Measurements from ENCODE around the gene JAZF1.

GRCh38 chr7:28173531-28173930 lies 7.1 kb downstream of the JAZF1 start:
- no peak for TF ChIP-seq CSDC2 (CRISPR knock-in tag; IDR thresholded peaks at IDR 0.05)
- no peak for TF ChIP-seq RARB (CRISPR knock-in tag; IDR thresholded peaks at IDR 0.05)
- no peak for TF ChIP-seq PATZ1 (CRISPR knock-in tag; IDR thresholded peaks at IDR 0.05; ENCODE audit: borderline replicate concordance)
- no peak for TF ChIP-seq OSR1 (CRISPR knock-in tag; IDR thresholded peaks at IDR 0.05)
- no peak for TF ChIP-seq ISL1 (CRISPR knock-in tag; IDR thresholded peaks at IDR 0.05)
- no peak for TF ChIP-seq ZNF565 (CRISPR knock-in tag; conservative IDR thresholded peaks at IDR 0.05; ENCODE audit: low read depth)
- TF ChIP-seq, protein P1, sequence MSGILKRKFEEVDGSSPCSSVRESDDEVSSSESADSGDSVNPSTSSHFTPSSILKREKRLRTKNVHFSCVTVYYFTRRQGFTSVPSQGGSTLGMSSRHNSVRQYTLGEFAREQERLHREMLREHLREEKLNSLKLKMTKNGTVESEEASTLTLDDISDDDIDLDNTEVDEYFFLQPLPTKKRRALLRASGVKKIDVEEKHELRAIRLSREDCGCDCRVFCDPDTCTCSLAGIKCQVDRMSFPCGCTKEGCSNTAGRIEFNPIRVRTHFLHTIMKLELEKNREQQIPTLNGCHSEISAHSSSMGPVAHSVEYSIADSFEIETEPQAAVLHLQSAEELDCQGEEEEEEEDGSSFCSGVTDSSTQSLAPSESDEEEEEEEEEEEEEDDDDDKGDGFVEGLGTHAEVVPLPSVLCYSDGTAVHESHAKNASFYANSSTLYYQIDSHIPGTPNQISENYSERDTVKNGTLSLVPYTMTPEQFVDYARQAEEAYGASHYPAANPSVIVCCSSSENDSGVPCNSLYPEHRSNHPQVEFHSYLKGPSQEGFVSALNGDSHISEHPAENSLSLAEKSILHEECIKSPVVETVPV (CRISPR knock-in tag; IDR thresholded peaks at IDR 0.05): no peak
- TF ChIP-seq ARNTL (CRISPR knock-in tag; IDR thresholded peaks at IDR 0.05; ENCODE audit: borderline replicate concordance, low read depth): no peak
- TF ChIP-seq ZNF70 (CRISPR knock-in tag; IDR thresholded peaks at IDR 0.05): no peak
- no peak for TF ChIP-seq ZNF8 (CRISPR knock-in tag; IDR thresholded peaks at IDR 0.05)
- no peak for TF ChIP-seq CREB5 (CRISPR knock-in tag; IDR thresholded peaks at IDR 0.05; ENCODE audit: low read depth)
- no peak for TF ChIP-seq ZFP3 (CRISPR knock-in tag; IDR thresholded peaks at IDR 0.05)
- TF ChIP-seq, protein P2, sequence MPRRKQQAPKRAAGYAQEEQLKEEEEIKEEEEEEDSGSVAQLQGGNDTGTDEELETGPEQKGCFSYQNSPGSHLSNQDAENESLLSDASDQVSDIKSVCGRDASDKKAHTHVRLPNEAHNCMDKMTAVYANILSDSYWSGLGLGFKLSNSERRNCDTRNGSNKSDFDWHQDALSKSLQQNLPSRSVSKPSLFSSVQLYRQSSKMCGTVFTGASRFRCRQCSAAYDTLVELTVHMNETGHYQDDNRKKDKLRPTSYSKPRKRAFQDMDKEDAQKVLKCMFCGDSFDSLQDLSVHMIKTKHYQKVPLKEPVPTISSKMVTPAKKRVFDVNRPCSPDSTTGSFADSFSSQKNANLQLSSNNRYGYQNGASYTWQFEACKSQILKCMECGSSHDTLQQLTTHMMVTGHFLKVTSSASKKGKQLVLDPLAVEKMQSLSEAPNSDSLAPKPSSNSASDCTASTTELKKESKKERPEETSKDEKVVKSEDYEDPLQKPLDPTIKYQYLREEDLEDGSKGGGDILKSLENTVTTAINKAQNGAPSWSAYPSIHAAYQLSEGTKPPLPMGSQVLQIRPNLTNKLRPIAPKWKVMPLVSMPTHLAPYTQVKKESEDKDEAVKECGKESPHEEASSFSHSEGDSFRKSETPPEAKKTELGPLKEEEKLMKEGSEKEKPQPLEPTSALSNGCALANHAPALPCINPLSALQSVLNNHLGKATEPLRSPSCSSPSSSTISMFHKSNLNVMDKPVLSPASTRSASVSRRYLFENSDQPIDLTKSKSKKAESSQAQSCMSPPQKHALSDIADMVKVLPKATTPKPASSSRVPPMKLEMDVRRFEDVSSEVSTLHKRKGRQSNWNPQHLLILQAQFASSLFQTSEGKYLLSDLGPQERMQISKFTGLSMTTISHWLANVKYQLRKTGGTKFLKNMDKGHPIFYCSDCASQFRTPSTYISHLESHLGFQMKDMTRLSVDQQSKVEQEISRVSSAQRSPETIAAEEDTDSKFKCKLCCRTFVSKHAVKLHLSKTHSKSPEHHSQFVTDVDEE (CRISPR knock-in tag; IDR thresholded peaks at IDR 0.05): no peak
- TF ChIP-seq GLIS3 (CRISPR knock-in tag; IDR thresholded peaks at IDR 0.05): no peak
